Rectal smooth muscle tissue (tissue), 1 donor: ENCODE results near the gene EIF2B4.

ENCODE experiments used
- H3K27ac ChIP-seq: one replicate; pipeline ENCODE4 v1.7.0; 2013; ENCODE audit warnings: low read depth, low read length, inconsistent platforms
- H3K27me3 ChIP-seq: one replicate; pipeline ENCODE4 v1.7.0; 2013; ENCODE audit warnings: low read length; ENCODE audit not compliant: control insufficient read depth, insufficient read depth
- H3K36me3 ChIP-seq: one replicate; pipeline ENCODE4 v1.7.0; 2013; ENCODE audit warnings: low read length; ENCODE audit not compliant: control insufficient read depth, insufficient read depth
- H3K4me1 ChIP-seq: one replicate; pipeline ENCODE4 v1.7.0; 2013; ENCODE audit warnings: low read length; ENCODE audit not compliant: control insufficient read depth, insufficient read depth
- H3K4me3 ChIP-seq: one replicate; pipeline ENCODE4 v1.7.0; 2013; ENCODE audit warnings: low read length
- H3K9ac ChIP-seq: one replicate; pipeline ENCODE4 v1.7.0; 2013; ENCODE audit warnings: low read length

The EIF2B4 gene

DNA sequence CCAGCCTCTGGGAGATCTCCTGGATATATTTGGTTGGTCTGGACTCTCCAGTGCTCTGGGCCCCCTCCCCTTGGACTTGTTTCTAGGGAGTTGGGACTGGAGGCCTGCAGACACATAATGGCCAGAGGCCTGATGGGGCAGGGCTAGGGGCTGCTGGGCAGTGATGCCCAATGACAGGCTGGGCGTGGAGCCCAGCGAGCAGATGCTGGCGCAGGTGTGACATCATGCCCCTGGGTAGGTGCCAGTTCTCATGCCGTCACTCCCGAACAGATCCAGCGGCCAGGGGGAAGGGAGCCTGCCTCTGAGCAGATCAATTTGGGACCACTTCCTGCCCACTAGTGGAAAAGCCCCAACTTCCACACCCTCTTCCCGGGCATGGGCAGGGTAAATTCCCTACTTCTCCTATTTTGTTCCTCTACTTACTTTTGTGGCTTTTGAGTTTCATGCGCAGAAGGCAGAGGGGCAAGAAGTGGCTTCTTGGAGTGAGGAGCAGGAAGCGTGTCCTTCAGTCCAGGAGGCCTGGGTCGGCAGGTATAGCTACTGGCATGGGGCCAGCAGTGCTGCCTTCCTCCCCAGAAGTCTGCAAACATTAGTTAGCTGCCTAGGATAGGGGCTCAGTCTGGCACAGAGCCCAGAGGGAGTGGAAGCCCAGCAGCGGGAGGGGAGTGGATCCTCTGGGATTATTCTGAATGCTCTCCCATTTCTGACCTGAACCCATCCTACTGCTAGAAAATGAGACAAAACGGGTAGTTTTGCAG, 53.3 kb downstream of the EIF2B4 start:
- Histone ChIP-seq H3K27me3 (no peaks in the 10 kb centered on the region), H3K4me1 (no peaks in the 10 kb centered on the region), H3K36me3 (peaks cover under 1% of the 10 kb centered on the region), H3K4me3 (no peak overlapping the region), H3K27ac (no peak overlapping the region), H3K9ac (no peak overlapping the region)

DNA sequence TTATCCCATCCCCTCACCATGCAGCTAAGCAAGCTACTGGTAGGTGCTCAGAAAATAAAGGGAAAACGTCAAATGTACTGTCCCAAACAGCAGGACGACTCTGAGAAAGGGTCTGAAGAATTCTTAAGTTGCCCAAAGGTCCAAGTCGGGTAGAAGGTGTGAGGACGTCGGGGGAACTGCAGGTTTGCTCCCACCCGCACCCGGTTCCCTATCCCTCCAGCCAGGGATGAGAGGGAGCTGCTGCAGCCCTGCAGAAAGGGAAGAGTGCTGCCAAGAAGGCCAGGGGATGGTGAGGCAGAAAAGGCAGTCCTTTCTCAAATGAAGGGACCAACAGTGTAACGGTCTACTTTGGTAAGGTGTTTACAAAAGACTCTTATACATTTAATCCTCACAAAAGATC, 55.0 kb downstream of the EIF2B4 start:
- no peak overlapping the region for H3K27ac ChIP-seq
- no peak overlapping the region for H3K9ac ChIP-seq
- H3K27me3 ChIP-seq = no peaks in the 10 kb centered on the region
- H3K4me3 ChIP-seq = no peak overlapping the region
- H3K4me1 ChIP-seq = no peaks in the 10 kb centered on the region
- peaks cover 7% of the 10 kb centered on the region for H3K36me3 ChIP-seq

DNA sequence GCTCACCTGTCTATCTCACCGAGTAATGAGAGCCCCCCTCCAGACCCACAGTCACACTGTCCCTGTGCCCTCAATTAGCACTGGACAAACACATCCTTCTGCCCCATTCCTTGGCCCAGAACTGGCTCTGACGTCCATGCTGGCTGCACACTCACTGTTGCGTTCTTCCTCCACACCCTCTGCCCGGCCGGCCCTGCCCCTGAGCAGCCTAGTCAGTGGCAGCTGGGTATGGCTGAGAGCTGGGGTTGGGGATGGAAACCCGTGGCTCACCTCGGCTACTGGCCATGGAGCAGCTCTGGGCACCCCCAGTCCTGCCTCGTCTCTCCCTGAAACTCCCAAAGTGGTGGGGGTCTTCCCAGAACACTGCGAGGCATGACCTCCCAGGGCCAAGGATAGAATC, 55.4 kb downstream of the EIF2B4 start:
- H3K4me1 ChIP-seq = no peaks in the 10 kb centered on the region
- no peak overlapping the region for H3K27ac ChIP-seq
- H3K4me3 ChIP-seq = no peak overlapping the region
- H3K36me3 ChIP-seq = peaks cover 7% of the 10 kb centered on the region
- H3K27me3 ChIP-seq = no peaks in the 10 kb centered on the region
- no peak overlapping the region for H3K9ac ChIP-seq
